ENCODE measurements around the gene CAMTA1. TPM values are rescaled to one million over a fixed set of nuclear protein-coding genes. Genes with fewer than 3 reads are reported as not detected.

The CAMTA1 gene
- total RNA-seq, 4 donors from 2014 or later, result 45.3 to 68.9 (median 62.0) TPM

DNA sequence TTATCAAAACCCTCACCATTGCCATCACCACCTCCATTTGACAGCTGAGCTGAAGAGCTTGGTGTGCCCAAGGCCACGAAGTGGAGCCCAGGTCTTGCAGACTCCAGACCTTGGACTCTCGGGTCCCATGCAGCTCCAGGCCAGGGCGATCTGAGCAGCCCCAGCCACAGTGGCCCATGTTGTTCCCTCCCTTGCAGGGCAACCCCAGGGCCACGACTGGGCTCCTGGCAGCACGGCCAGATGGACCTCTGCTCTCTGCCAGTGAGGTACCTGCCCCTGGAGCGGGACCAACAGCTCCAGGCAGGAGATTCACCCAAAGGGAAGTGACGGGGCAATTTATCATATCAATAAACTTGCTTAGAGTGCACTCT, 803.2 kb downstream of the CAMTA1 start:
- DNase-seq (ENCODE audit: low spot score) (no peak), ATAC-seq (ENCODE audit: low FRiP score) (no peak)
- TF ChIP-seq, protein P1, sequence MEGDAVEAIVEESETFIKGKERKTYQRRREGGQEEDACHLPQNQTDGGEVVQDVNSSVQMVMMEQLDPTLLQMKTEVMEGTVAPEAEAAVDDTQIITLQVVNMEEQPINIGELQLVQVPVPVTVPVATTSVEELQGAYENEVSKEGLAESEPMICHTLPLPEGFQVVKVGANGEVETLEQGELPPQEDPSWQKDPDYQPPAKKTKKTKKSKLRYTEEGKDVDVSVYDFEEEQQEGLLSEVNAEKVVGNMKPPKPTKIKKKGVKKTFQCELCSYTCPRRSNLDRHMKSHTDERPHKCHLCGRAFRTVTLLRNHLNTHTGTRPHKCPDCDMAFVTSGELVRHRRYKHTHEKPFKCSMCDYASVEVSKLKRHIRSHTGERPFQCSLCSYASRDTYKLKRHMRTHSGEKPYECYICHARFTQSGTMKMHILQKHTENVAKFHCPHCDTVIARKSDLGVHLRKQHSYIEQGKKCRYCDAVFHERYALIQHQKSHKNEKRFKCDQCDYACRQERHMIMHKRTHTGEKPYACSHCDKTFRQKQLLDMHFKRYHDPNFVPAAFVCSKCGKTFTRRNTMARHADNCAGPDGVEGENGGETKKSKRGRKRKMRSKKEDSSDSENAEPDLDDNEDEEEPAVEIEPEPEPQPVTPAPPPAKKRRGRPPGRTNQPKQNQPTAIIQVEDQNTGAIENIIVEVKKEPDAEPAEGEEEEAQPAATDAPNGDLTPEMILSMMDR (IDR thresholded peaks at IDR 0.05), result no peak

DNA sequence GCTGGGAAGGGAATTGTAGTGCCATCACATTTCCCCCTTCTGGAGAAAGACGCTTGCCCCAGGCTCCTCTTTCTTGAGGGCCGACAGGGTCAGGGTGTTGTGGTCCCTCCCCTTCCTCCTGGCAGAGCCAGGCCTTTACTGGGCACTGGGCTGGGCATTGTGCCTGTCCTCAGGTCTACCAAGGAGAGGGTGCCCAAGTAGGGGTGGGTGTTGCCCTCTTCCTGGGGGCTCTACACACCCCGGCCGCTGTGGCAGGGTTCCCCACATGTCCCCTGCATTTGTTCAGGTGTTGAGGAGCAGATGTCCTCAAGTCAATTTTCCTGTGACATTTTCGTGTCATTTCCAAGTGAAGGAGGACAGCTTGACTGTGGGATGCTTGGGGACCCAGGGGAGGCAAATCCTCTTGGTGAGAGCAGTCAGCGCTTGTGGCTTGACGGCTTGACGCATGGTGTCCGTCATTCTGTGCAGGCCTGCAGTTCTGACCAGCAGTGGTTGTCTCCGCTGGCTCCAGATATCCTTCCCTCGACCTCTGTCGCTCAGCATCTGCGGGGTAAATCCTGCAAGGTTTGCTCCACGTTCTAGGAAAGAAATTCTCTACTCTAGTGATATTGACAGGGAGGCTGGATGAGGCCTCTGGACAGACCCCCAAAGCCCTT, 804.0 kb downstream of the CAMTA1 start:
- ATAC-seq (ENCODE audit: low FRiP score), result no peak
- DNase-seq (ENCODE audit: low spot score), result no peak
- TF ChIP-seq, protein P1 (IDR thresholded peaks at IDR 0.05), result no peak

DNA sequence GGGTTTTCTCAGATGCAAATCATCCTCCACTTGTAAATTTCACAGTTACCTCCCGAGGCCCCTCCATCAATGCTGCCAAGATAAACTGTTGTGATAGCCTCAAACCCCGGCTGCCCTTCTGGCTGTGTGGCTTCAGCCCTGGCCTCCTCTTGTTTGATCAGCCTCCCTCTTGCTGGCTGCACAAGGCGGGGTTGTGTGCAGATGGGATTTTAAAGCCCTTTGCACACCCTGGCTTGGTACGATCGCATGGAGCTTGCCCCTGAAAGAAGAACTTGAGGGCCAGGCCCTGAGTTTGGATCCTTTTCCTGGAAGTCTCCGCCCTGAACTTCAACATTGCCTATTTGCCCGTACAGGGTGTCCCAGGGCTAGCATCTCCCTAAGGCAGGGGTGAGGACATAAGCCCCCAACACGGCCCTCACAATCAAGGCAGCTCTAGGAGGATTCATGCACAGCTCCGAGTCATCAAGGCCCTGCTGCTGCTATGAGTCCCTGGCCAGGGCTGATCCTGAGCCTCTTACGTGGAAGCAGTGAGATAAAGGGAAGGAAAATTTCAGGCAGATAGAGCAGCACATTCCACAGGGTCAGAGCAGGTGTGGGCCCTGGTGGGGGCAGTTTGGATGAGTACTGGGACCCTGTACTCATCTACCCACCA, 804.6 kb downstream of the CAMTA1 start:
- DNase-seq (ENCODE audit: low spot score), result no peak

DNA sequence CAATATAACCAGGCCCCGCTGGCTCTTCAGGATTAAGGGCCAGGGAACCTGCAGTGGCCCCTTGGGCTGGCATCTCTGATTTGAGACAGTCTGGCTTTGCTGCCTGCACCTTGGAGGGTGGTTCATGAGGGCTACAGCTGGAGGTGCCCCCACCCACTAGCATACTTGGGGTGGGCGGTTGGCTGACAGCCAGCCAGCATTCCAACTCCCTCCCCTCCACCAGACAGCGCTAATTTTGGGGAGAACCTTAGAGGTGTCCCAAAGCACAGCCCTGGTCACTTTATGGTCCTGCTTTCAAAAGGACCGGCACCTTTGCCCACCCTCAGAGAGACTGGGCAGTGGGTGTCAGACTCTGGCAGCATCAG, 805.2 kb downstream of the CAMTA1 start:
- ATAC-seq (ENCODE audit: low FRiP score), result no peak
- no peak for DNase-seq (ENCODE audit: low spot score)

More for the DNA sequence above, 804.6 kb downstream of the CAMTA1 start:
- ATAC-seq (ENCODE audit: low FRiP score), result no peak
- TF ChIP-seq, protein P1 (IDR thresholded peaks at IDR 0.05), result no peak

DNA sequence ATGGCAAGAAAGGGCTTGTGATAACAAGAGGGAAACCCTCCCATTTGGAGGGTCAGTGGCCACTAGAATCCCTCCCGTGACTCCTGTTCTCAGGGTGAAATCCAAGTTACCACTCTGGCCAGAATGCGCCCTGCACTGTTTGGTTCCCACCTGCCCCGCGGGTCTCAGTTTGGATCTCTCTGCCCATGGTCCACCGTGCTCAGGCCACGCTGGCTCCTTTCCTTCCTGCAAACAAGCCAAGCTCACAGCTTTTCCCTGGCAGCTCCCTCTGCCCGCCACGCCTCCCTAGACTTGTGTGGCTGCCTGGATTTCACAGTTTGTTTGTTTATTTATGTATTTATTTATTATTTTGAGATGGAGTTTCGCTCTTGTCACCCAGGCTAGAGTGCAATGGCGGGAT, 806.3 kb downstream of the CAMTA1 start:
- TF ChIP-seq, protein P1 (IDR thresholded peaks at IDR 0.05), result no peak
- DNase-seq (ENCODE audit: low spot score) (no peak), ATAC-seq (ENCODE audit: low FRiP score) (no peak)

More for the DNA sequence above, 805.2 kb downstream of the CAMTA1 start:
- TF ChIP-seq, protein P1 (IDR thresholded peaks at IDR 0.05), result no peak

DNA sequence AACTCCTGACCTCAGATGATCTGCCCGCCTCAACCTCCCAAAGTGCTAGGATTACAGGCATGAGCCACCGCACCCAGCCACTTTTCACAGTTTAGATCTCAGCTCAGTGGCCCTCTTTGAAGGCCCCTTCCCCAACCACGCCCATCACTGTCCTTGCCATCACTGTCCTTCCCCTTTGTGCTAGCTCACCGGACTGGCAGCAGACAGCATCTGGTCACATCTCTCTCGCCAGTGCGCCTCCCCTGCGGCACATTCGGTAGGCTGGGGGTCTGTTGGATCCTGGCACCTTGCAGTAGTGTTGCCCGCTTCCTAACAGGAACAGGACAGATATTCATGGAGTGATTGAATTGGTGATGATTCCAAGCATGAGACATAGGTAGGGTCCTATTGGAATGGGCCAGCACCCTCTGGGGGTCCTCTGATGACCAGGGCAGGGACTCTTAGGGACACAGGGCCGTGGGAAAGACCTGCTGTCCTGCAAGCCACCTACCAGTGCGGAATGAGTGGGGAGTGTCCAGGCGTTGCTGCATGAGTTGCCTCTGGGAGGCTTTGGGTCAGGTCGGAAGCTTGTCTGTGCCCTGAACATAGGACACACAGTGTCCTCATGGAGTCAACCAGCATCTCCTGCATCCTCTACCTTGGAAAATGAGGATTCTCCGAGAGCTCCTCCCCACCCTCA, 807.0 kb downstream of the CAMTA1 start:
- DNase-seq (ENCODE audit: low spot score) (no peak), ATAC-seq (ENCODE audit: low FRiP score) (no peak)
- TF ChIP-seq, protein P1 (IDR thresholded peaks at IDR 0.05), result no peak

All from omental fat pad (tissue), 4 donors.